ENCODE measurements around the gene NFIB.

DNA sequence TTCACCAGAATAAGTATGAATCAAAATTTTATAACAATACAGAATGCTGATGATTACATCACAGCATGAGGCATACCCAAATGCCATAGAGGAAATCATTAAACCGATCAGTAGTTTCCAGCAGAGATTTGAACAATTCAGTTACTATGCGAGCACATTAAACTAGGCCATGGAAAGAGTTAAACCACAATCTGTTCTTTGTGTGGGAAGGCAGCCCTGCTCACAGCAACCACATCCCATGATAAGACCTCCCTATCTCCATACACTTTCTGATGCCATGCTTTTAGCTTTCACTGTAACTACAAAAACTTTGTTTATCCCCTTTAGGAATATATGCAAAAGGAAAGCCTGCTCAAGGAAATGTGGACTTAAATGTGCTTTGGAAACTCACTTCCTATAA lies 4.5 kb downstream of the NFIB start:
- TF ChIP-seq POLR2A (IDR thresholded peaks at IDR 0.05; ENCODE audit: control extremely low read depth in 1 of 2, low read depth in 2 of 2, low read length in 2 of 2) (no peak), TBP (IDR thresholded peaks at IDR 0.05; ENCODE audit: low read depth, low read length) (no peak), ZNF274 (IDR thresholded peaks at IDR 0.05; ENCODE audit: borderline replicate concordance, extremely low read depth, low read length) (no peak), SUZ12 (IDR thresholded peaks at IDR 0.05; ENCODE audit: low read length) (no peak), EP300 (IDR thresholded peaks at IDR 0.05; ENCODE audit: borderline replicate concordance in 1 of 2, low read depth in 2 of 2, low read length in 2 of 2) (no peak), TEAD4 (IDR thresholded peaks at IDR 0.05; ENCODE audit: low read depth, low read length) (no peak), SIN3A (conservative IDR thresholded peaks at IDR 0.05 in 1 of 2, IDR thresholded peaks at IDR 0.05 in 1 of 2; ENCODE audit: low read depth in 1 of 2, low read length in 2 of 2) (no peak), TAF1 (IDR thresholded peaks at IDR 0.05; ENCODE audit: low read depth, low read length) (no peak), RAD21 (IDR thresholded peaks at IDR 0.05 in 1 of 2, conservative IDR thresholded peaks at IDR 0.05 in 1 of 2; ENCODE audit: low read depth in 2 of 2, low read length in 2 of 2) (no peak), CHD1 (IDR thresholded peaks at IDR 0.05; ENCODE audit: low read depth, low read length) (no peak), EGR1 (IDR thresholded peaks at IDR 0.05; ENCODE audit: borderline replicate concordance, low read depth, low read length) (no peak), SP2 (IDR thresholded peaks at IDR 0.05; ENCODE audit: low read length) (no peak), YY1 (IDR thresholded peaks at IDR 0.05; ENCODE audit: low read depth, low read length) (no peak)
- TF ChIP-seq, protein P1, sequence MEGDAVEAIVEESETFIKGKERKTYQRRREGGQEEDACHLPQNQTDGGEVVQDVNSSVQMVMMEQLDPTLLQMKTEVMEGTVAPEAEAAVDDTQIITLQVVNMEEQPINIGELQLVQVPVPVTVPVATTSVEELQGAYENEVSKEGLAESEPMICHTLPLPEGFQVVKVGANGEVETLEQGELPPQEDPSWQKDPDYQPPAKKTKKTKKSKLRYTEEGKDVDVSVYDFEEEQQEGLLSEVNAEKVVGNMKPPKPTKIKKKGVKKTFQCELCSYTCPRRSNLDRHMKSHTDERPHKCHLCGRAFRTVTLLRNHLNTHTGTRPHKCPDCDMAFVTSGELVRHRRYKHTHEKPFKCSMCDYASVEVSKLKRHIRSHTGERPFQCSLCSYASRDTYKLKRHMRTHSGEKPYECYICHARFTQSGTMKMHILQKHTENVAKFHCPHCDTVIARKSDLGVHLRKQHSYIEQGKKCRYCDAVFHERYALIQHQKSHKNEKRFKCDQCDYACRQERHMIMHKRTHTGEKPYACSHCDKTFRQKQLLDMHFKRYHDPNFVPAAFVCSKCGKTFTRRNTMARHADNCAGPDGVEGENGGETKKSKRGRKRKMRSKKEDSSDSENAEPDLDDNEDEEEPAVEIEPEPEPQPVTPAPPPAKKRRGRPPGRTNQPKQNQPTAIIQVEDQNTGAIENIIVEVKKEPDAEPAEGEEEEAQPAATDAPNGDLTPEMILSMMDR (IDR thresholded peaks at IDR 0.05; ENCODE audit: control extremely low read depth in 1 of 3, insufficient read depth in 1 of 3, low read depth in 1 of 3, low read length in 3 of 3) = no peak
